Activated T-cell treated with anti-CD3 and anti-CD28 coated beads for 1 hour (primary cell): Measurements from ENCODE around the gene VPS16.
"Not testable (repeated sequence)": the region's sequence is repeated elsewhere in the genome, so short reads cannot be mapped to it uniquely, and the experiment has no call there.

ENCODE experiments used
- DNase-seq: peaks from one replicate; pipeline ENCODE4 v3.0.0-alpha.2; 2020; ENCODE audit warnings: low read depth

Gene VPS16

DNA sequence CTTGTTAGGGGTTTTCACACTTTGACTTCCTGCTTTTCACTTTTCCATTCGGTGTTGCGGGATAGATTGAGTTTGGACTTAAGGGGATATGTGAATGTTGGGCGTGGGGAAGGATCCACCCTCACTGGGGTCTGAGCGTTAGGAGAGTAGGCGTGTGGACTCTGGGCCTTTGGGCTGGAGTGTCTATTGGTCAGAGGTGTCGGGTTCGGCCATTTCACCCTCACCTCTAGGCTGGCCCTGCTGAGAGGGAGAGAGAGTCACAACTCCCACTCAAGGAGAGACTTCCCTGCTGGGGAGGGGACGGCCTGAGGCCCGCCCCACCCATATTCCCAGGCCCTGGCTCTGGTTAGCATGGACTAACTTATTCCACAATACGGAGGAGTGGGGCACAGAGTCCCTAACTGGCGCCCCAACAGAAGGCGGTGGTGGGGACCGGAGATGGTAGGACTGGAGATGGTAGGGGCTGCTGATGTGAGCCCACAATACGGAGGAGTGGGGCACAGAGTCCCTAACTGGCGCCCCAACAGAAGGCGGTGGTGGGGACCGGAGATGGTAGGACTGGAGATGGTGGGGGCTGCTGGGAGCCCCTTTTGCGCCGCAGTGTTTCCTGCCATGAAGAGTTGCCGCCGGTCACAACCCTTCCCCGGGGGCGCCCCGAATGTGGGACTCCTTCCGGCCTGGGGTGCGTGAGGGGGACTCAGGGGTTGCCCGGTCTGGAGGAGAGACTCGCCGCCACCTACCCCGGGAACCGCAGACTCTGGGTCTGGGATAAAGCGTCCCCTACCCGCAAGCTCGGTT lies 31.3 kb downstream of the VPS16 start:
- no peak for DNase-seq

GRCh38 chr20:2872459-2873009 lies 32.0 kb downstream of the VPS16 start:
- DNase-seq, result peak; percentile 70

- peak; percentile 85 for DNase-seq
These were observed 32.6 kb downstream of the VPS16 start, which contains the start of gene PTPRA for GRCh38 chr20:2873010-2873746. TSS of gene PTPRA (plus strand) at chr20:2873481. CDS start at chr20:2964278, 90,797 bp downstream.

DNA sequence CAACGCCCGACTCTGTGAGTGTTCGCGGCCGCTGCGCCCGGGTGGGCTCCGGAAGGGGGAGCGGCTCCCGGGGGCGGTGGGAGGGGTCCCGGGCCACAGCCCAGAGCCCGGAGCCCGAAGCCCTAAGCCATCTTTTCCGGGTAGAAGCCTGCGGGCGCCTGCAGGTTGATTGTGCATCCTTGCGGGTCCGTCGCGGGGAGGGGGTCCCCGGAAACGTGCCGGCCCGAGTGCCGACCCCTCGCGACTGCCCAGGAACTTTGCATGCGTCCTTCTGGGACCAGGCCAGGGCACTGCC lies 33.1 kb downstream of the VPS16 start:
- peak; percentile 47 for DNase-seq

- no peak for DNase-seq
These were observed 33.9 kb downstream of the VPS16 start for GRCh38 chr20:2874456-2874855.

GRCh38 chr20:2875690-2876203 lies 35.2 kb downstream of the VPS16 start:
- no peak for DNase-seq

GRCh38 chr20:2878515-2878914 lies 38.0 kb downstream of the VPS16 start:
- no peak for DNase-seq

DNA sequence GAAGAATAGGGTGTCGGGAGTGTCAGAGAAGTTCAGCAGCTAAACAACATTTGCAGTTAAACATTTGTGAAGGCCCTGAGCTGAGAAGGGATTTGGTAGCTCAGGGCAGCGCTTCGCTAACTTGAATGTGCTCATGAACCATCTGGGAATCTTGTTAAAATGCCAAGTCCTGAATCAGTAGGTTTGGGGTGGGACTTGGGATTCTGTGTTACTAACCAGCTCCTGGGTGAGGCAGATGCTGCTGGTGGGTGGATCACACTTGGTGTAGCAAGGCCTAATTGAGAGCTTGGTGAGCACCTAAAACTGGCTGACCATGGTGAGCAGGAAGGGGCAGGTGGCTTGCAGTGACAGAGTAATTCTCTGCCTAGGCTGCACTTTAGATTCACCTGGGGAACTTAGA lies 38.6 kb downstream of the VPS16 start:
- no peak for DNase-seq

- no peak for DNase-seq
These were observed 40.1 kb downstream of the VPS16 start for GRCh38 chr20:2880650-2881049.

- no peak for DNase-seq
These were observed 43.4 kb downstream of the VPS16 start for GRCh38 chr20:2883726-2884637.

DNA sequence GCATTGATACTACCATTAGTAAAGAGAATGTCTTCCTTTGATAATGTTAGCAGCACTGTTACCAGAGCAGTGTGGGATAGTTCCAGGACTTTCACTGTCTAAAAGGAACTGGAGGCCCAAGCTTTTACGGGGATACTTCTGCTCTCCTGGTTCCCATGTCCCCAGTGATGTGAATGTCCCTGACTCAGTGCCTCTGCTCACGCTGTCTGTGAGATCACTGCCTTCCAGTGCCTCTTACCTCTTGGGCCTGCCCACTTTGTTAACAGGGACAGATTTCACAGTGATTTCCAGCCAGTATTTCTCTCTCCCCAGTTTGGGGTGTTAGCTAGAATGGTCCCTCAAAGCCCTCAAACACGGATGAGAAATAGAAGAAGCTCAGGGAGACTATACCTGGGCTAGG lies 47.2 kb downstream of the VPS16 start:
- no peak for DNase-seq

DNA sequence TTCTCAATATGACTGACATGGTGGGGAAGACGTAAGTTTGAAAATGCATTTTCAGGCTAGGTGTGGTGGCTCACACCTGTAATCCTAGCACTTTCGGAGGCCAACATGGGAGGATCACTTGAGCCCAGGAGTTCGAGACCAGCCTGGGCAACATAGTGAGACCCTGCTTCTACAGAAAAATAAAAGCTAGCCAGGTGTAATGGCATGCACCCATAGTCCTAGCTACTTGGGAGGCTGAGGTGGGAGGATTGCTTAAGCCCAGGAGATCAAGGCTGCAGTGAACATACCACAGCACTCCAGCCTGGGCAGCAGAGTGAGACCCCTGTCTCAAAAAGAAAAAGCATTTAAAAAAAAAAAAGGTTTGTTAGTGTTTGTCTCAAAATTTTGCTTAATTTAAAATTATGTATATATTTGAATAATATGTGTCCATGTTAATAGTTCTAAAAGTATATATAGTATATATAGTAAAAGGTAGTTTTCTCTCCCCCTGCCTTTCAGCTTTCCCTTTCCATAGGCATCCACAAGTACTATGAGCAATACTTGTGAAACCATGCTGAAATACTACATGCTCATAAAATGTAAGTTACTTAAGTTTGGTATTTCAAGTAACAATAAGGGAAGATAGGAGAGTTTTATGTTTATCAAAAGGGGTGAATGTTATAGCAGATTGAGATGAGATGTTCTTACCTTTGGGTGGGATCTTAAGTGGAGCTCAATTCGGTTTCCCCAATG lies 47.8 kb downstream of the VPS16 start:
- no peak for DNase-seq

- no peak for DNase-seq
These were observed 48.7 kb downstream of the VPS16 start for GRCh38 chr20:2889209-2889608.

DNA sequence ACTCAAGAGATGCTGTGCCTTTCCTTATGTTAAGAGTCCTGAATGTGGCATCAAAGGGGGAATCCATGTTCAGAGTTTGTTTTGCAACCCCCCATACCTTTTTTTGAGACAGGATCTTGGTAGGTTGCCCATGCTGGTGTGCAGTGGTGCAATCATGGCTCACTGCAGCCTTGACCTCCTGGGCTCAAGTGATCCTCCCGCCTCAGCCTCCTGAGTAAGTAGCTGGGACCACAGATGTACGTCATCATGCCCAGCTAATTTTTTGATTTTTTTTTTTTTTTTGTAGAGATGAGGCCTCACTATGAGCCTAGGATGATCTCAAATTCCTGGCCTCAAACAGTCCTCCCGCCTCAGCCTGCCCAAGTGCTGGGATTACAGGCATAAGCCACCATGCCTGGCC lies 49.3 kb downstream of the VPS16 start:
- DNase-seq, result no peak

DNA sequence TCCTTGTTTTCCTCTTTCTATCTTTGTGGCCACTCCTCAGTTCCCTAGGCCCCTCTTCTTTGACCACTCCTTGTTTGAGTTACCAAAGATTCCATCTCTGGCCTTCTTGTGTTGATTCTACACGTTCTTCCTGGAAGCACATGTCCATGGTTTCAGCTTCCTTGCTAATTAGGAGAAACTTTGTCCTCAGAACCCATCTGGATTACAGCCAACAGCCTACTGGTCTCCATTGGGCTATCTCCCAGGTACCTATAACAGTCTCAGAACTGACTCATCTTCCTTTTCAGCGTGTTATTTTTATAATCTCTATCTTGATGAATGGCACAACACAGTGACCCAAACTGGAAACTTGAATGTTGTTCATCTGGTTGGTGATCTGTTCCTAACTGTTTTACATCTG lies 50.2 kb downstream of the VPS16 start:
- DNase-seq, result no peak

DNA sequence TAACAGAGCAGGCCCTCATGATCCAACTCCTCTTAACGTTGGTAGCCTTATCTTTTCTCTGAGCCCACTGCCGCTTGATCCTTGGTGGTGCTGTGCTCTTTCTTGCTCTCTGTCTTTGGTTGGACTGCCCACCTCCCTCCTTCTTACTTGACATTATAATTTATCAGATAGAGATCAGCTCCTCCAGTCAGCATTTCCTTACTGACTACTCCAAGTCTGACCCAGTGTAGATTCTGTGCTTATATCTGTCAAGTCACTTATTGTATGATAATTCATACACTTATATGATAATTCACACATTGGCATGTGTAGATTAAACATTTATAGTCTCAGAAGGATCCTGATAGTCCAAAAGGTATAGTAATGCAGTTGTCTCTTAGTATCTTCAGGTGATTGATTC lies 50.8 kb downstream of the VPS16 start:
- no peak for DNase-seq

GRCh38 chr20:2892376-2892775 lies 51.8 kb downstream of the VPS16 start:
- no peak for DNase-seq

GRCh38 chr20:2894221-2894620 lies 53.7 kb downstream of the VPS16 start:
- DNase-seq, result no peak

GRCh38 chr20:2895154-2895553 lies 54.6 kb downstream of the VPS16 start:
- DNase-seq, result not testable (repeated sequence)

DNA sequence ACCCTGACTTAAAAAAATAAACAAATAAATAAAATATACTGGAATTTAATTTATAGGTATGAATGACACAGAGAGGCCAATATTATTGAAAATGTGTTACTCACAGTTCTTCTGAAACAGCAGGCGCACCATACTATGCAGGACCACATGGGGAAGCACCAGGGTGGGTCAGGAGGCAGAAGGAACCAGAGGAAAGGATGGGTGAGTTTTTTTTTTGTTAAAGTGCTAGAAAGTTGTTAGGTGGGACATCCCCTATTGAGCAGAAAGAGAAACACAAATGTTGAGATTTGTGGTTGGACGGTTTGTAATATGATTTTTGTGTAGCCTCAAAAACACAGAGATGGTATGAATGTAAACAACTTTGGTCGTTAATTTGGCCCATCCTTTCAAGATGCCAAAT lies 58.7 kb downstream of the VPS16 start:
- no peak for DNase-seq

DNA sequence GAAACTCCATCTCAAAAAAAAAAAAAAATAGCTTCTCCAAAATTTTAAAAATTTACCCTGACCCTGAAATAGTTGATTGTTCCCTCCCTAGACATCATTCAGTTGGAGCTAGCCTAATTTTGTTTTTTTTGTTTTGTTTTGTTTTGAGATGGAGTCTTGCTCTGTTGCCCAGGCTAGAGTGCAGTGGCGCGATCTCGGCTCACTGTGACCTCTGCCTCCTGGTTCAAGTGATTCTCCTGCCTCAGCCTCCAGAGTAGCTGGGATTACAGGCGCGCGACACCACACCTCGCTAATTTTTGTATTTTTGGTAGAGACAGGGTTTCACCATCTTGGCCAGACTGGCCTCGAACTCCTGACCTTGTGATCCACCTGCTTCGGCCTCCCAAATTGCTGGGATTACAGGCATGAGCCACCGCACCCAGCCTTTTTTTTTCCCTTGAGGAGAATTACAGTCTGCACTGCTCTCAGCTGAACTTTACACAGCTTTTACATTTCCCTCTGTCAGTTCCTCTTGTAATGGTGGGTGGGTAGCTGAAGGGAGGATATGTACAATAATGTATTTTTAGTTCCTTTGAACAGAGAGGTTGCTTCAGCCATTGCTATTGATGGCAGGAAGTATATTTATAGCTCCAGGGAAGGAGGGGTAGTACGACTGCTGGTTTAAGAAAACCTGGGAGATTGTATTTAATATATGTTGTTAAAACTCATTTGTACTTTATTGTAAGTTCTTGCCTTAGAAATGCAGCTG lies 60.5 kb downstream of the VPS16 start:
- DNase-seq, result no peak
